ENCODE results near the gene EXOC8. TPM values are rescaled to one million over a fixed set of nuclear protein-coding genes. Genes with fewer than 3 reads are reported as not detected.

Gene EXOC8
- total RNA-seq, 1 experiment from 2014 or later, result 24.5 TPM

DNA sequence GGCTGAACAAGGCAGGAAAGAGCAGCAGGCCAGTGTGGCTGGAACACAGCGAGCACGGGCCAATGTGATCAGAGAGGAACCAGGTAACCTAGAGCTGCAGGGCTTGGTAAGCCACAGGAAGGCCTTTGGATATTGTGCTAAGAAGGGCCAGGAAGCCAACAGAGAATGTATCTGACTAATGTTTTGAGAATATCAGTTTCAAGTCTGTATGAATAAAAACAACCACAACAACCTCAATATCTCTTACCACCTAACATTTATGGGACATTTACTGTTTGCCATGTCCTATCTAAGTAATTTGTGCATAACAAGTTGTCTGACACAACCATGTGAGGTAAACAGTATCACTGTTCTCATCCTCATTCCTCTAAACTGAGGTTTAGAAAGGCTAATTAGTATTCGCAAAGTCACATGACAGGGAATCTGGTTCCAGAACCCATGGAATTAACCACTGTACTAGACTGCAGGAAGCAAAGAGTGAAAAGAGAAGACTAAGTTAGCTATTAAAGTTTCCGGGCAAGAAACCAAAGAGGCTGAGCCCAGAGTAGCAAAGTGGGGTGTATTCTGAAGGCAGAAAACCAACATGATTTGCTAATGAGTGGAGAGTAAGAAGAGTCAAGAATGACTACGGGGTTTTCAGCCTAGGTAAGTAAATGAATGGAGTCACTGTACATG, 39.4 kb upstream of the EXOC8 start:
- Mint-ChIP-seq H3K4me1 (ENCODE audit: low read depth, unreplicated experiment) (peaks cover 21% of the 10 kb centered on the region), H3K9me3 (ENCODE audit: low read depth, unreplicated experiment) (no peaks in the 10 kb centered on the region), H3K36me3 (ENCODE audit: insufficient read depth, unreplicated experiment) (no peaks in the 10 kb centered on the region), H3K27me3 (ENCODE audit: unreplicated experiment) (no peaks in the 10 kb centered on the region), H3K4me3 (ENCODE audit: low read depth, unreplicated experiment) (no peak overlapping the region), H3K27ac (ENCODE audit: unreplicated experiment) (peak overlapping the region; percentile 51)
- CTCF ChIA-PET, result interaction anchor here (0.8 kb wide), 1 partner anchor 10 kb away, joined by 4 read pairs; no protein-coding TSS in a partner anchor
- BruUV-seq (replicated peaks), result no TSS peak
- intact Hi-C loops (cut with micrococcal nuclease; ENCODE audit: unreplicated experiment), result no loop called here
- no peak for DNase-seq
- TF ChIP-seq, protein P1, sequence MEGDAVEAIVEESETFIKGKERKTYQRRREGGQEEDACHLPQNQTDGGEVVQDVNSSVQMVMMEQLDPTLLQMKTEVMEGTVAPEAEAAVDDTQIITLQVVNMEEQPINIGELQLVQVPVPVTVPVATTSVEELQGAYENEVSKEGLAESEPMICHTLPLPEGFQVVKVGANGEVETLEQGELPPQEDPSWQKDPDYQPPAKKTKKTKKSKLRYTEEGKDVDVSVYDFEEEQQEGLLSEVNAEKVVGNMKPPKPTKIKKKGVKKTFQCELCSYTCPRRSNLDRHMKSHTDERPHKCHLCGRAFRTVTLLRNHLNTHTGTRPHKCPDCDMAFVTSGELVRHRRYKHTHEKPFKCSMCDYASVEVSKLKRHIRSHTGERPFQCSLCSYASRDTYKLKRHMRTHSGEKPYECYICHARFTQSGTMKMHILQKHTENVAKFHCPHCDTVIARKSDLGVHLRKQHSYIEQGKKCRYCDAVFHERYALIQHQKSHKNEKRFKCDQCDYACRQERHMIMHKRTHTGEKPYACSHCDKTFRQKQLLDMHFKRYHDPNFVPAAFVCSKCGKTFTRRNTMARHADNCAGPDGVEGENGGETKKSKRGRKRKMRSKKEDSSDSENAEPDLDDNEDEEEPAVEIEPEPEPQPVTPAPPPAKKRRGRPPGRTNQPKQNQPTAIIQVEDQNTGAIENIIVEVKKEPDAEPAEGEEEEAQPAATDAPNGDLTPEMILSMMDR (IDR thresholded peaks at IDR 0.05; ENCODE audit: unreplicated experiment), result no peak

DNA sequence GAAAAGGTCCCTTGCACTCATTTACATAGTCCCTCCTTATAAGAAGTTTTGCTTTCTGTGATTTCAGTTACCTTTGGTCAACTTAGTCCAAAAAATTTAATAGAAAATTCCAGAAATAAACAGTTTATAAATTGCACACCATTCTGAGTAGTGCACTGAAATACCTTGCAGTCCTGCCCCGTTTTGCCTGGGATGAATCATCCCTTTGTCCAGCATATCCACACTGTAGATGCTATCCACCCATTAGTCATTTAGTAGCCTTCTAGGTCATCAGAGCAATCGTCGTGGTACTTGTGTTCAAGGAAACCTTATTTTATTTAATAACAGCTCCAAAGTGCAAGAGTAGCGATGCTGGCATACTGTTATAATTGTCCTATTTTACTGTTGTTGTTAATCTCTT, 38.4 kb upstream of the EXOC8 start:
- Mint-ChIP-seq H3K27ac (ENCODE audit: unreplicated experiment) (no peak overlapping the region), H3K36me3 (ENCODE audit: insufficient read depth, unreplicated experiment) (no peaks in the 10 kb centered on the region), H3K9me3 (ENCODE audit: low read depth, unreplicated experiment) (no peaks in the 10 kb centered on the region), H3K27me3 (ENCODE audit: unreplicated experiment) (no peaks in the 10 kb centered on the region), H3K4me1 (ENCODE audit: low read depth, unreplicated experiment) (peaks cover 21% of the 10 kb centered on the region), H3K4me3 (ENCODE audit: low read depth, unreplicated experiment) (no peak overlapping the region)
- intact Hi-C loops (cut with micrococcal nuclease; ENCODE audit: unreplicated experiment), result no loop called here
- CTCF ChIA-PET, result no interaction called here
- BruUV-seq (replicated peaks), result no TSS peak
- TF ChIP-seq, protein P1 (IDR thresholded peaks at IDR 0.05; ENCODE audit: unreplicated experiment), result no peak
- no peak for DNase-seq

DNA sequence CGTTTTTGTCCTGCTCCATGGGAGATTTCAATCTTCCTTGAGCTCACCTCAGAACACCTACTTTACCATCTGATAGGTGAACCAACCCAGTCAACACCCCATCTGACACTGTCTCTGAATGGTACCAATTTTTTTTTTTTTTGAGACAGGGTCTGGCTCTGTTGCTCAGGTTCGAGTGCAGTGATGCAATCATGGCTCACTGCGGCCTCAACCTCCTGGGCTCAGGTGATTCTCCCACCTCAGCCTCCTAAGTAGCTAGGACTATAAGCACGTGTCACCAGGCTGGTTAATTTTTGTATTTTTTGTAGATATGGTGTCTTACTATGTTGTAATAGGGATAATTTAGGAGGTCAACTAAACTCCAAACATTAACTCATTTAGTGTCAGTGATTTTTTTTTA, 36.7 kb upstream of the EXOC8 start:
- no peaks in the 10 kb centered on the region for H3K9me3 Mint-ChIP-seq (ENCODE audit: low read depth, unreplicated experiment)
- TF ChIP-seq, protein P1 (IDR thresholded peaks at IDR 0.05; ENCODE audit: unreplicated experiment), result no peak
- H3K4me3 Mint-ChIP-seq (ENCODE audit: low read depth, unreplicated experiment), result no peak overlapping the region
- no TSS peak for BruUV-seq (replicated peaks)
- peaks cover 21% of the 10 kb centered on the region for H3K4me1 Mint-ChIP-seq (ENCODE audit: low read depth, unreplicated experiment)
- CTCF ChIA-PET, result interaction anchor here (0.6 to 1.1 kb wide), 2 partner anchors 36 to 204 kb away, joined by 3 to 4 read pairs; partner anchors contain the start of genes EXOC8 and SPRTN
- no peak overlapping the region for H3K27ac Mint-ChIP-seq (ENCODE audit: unreplicated experiment)
- no peaks in the 10 kb centered on the region for H3K27me3 Mint-ChIP-seq (ENCODE audit: unreplicated experiment)
- no peak for DNase-seq
- H3K36me3 Mint-ChIP-seq (ENCODE audit: insufficient read depth, unreplicated experiment), result no peaks in the 10 kb centered on the region
- intact Hi-C loops (cut with micrococcal nuclease; ENCODE audit: unreplicated experiment), result no loop called here

DNA sequence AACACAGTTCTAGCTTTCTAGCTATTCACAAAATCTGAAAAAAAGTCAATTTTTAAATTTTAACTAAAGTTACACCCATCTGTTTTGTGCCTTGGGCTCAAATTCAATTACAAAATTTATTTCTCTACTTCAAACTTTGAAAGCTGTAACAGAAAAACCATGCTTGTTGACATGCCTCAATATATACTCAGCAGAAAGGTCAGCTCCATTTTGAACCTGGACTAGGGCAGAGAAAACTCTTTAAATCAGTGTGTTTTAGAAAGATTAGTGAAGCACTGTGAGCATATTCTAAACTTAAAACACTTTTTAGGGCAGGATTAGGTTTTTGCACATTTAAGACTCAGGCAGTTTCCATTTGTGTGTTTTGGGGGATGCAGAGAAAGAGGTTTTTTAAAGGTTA, 34.8 kb upstream of the EXOC8 start:
- peaks cover 13% of the 10 kb centered on the region for H3K4me1 Mint-ChIP-seq (ENCODE audit: low read depth, unreplicated experiment)
- DNase-seq, result no peak
- no peak overlapping the region for H3K27ac Mint-ChIP-seq (ENCODE audit: unreplicated experiment)
- no peak overlapping the region for H3K4me3 Mint-ChIP-seq (ENCODE audit: low read depth, unreplicated experiment)
- H3K27me3 Mint-ChIP-seq (ENCODE audit: unreplicated experiment), result no peaks in the 10 kb centered on the region
- BruUV-seq (replicated peaks), result no TSS peak
- CTCF ChIA-PET, result interaction anchor here (0.6 kb wide), 1 partner anchor 207 kb away, joined by 3 read pairs; no protein-coding TSS in a partner anchor
- no peaks in the 10 kb centered on the region for H3K9me3 Mint-ChIP-seq (ENCODE audit: low read depth, unreplicated experiment)
- TF ChIP-seq, protein P1 (IDR thresholded peaks at IDR 0.05; ENCODE audit: unreplicated experiment), result no peak
- intact Hi-C loops (cut with micrococcal nuclease; ENCODE audit: unreplicated experiment), result no loop called here
- H3K36me3 Mint-ChIP-seq (ENCODE audit: insufficient read depth, unreplicated experiment), result no peaks in the 10 kb centered on the region

Measured in Calu3 (cell line).